Ishikawa (cell line): ENCODE results near the gene UBA3.

Source experiments
- CEBPB ChIP-seq: IDR thresholded peaks from 2 replicates; pipeline ENCODE4 v1.6.1; 2012
- CREB1 ChIP-seq: IDR thresholded peaks from 2 replicates; pipeline ENCODE4 v1.6.1; 2012; ENCODE audit warnings: low read depth
- MAX ChIP-seq: IDR thresholded peaks from 2 replicates; pipeline ENCODE4 v1.6.1; 2012
- RAD21 ChIP-seq: IDR thresholded peaks from 2 replicates; pipeline ENCODE4 v1.6.1; 2012; ENCODE audit warnings: low read depth
- REST ChIP-seq: IDR thresholded peaks from 2 replicates; pipeline ENCODE4 v1.6.1; 2012; ENCODE audit warnings: low read depth, mild to moderate bottlenecking
- TAF1 ChIP-seq: IDR thresholded peaks from 2 replicates; pipeline ENCODE4 v1.6.1; 2012; ENCODE audit warnings: low read depth, mild to moderate bottlenecking
- TEAD4 ChIP-seq: IDR thresholded peaks from 2 replicates; pipeline ENCODE4 v1.6.1; 2012
- YY1 ChIP-seq: IDR thresholded peaks from 2 replicates; pipeline ENCODE4 v1.6.1; 2012; ENCODE audit warnings: low read depth
- ZBTB7A ChIP-seq: IDR thresholded peaks from 2 replicates; pipeline ENCODE4 v1.6.1; 2012; ENCODE audit warnings: low read depth
- TF ChIP-seq, protein P1 (sequence below): IDR thresholded peaks from 2 replicates; pipeline ENCODE4 v1.6.1; 2012

GRCh38 chr3:69105320-69105719 is 25.2 kb upstream of the UBA3 start:
- TF ChIP-seq TEAD4 (no peak), TAF1 (no peak), REST (no peak), ZBTB7A (no peak), CEBPB (no peak), CREB1 (no peak), YY1 (no peak), MAX (no peak), RAD21 (no peak)
- TF ChIP-seq, protein P1, sequence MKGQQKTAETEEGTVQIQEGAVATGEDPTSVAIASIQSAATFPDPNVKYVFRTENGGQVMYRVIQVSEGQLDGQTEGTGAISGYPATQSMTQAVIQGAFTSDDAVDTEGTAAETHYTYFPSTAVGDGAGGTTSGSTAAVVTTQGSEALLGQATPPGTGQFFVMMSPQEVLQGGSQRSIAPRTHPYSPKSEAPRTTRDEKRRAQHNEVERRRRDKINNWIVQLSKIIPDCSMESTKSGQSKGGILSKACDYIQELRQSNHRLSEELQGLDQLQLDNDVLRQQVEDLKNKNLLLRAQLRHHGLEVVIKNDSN = no peak
